CD14-positive monocyte (primary cell): ENCODE data around the gene RNASE7. TPM values are rescaled to one million over a fixed set of nuclear protein-coding genes. Genes with fewer than 3 reads are reported as not detected.

ENCODE experiments used
- DNase-seq, 3 donors: peaks; one replicate each; pipeline ENCODE4 v3.0.0-alpha.2; 2011 to 2022
- H2AFZ ChIP-seq: 2 replicates; pipeline ENCODE4 v1.6.0; 2012; ENCODE audit warnings: mild to moderate bottlenecking, low read depth, low read length, inconsistent platforms; ENCODE audit not compliant: insufficient read depth, poor library complexity, severe bottlenecking
- H3K27ac ChIP-seq, 2 donors: 1 replicate in 1 of 2; 2 replicates in 1 of 2; pipeline ENCODE4 v1.5.1; 2012 to 2013; ENCODE audit warnings: low read length in 2 of 2, control low read depth in 1 of 2, inconsistent platforms in 1 of 2, low read depth in 1 of 2, mild to moderate bottlenecking in 1 of 2
- H3K27me3 ChIP-seq, 2 donors: one replicate each; pipeline versions ENCODE4 v1.6.0 to v1.6.1; 2011 to 2013; ENCODE audit warnings: low read length in 2 of 2; ENCODE audit not compliant: control insufficient read depth in 2 of 2, insufficient read depth in 2 of 2
- H3K36me3 ChIP-seq, 2 donors: replicated peaks in 1 of 2; 1 replicate in 1 of 2; 2 replicates in 1 of 2; pipeline versions ENCODE4 v1.5.1 to v1.6.1; 2012 to 2013; ENCODE audit warnings: low read length in 2 of 2, control low read depth in 1 of 2, inconsistent platforms in 1 of 2, mild to moderate bottlenecking in 1 of 2; ENCODE audit not compliant: insufficient read depth in 2 of 2, control insufficient read depth in 1 of 2
- H3K4me1 ChIP-seq, 2 donors: 1 replicate in 1 of 2; 2 replicates in 1 of 2; pipeline versions ENCODE4 v1.5.1 to v1.6.1; 2012 to 2013; ENCODE audit warnings: low read length in 2 of 2, control low read depth in 1 of 2, inconsistent platforms in 1 of 2, mild to moderate bottlenecking in 1 of 2, moderate library complexity in 1 of 2; ENCODE audit not compliant: insufficient read depth in 2 of 2, control insufficient read depth in 1 of 2
- H3K4me2 ChIP-seq: replicated peaks from 2 replicates; pipeline ENCODE3; 2012; ENCODE audit warnings: low read length, moderate library complexity, mild to moderate bottlenecking; ENCODE audit not compliant: poor library complexity, severe bottlenecking; ENCODE audit errors: extremely low read depth
- H3K4me3 ChIP-seq, 3 experiments: fragments of 200-600 bp in 1 of 3; sonication (generic) in 1 of 3; replicated peaks in 1 of 3; 1 replicate in 2 of 3; 2 replicates in 1 of 3; pipeline ENCODE4 v1.5.1; 2011 to 2013; ENCODE audit warnings: low read length in 3 of 3, mild to moderate bottlenecking in 3 of 3, control low read depth in 2 of 3, low read depth in 2 of 3, inconsistent platforms in 1 of 3, moderate library complexity in 1 of 3
- H3K79me2 ChIP-seq: 2 replicates; pipeline ENCODE4 v1.6.0; 2012; ENCODE audit warnings: mild to moderate bottlenecking, control low read depth, inconsistent platforms, low read length, moderate library complexity; ENCODE audit not compliant: insufficient read depth
- H3K9ac ChIP-seq: 2 replicates; pipeline ENCODE4 v1.6.0; 2017; ENCODE audit warnings: low read length, mild to moderate bottlenecking; ENCODE audit not compliant: insufficient read depth, poor library complexity, severe bottlenecking
- H3K9me3 ChIP-seq, 2 donors: replicated peaks in 1 of 2; 1 replicate in 1 of 2; 2 replicates in 1 of 2; pipeline versions ENCODE4 v1.5.1 to v1.6.1; 2012 to 2013; ENCODE audit warnings: low read length in 2 of 2, control low read depth in 1 of 2; ENCODE audit not compliant: control insufficient read depth in 1 of 2, insufficient read depth in 1 of 2
- H4K20me1 ChIP-seq: 2 replicates; pipeline ENCODE4 v1.6.0; 2012; ENCODE audit warnings: mild to moderate bottlenecking, low read length, control low read depth, moderate library complexity; ENCODE audit not compliant: insufficient read depth
- H3K27ac Mint-ChIP-seq, 7 donors: one replicate each; pipeline ENCODE4 v1.8.0; 2020; ENCODE audit warnings: mild to moderate bottlenecking in 7 of 7, mixed read lengths in 7 of 7, moderate library complexity in 6 of 7, inconsistent platforms in 2 of 7
- H3K27me3 Mint-ChIP-seq, 3 donors: one replicate each; pipeline ENCODE4 v1.8.0; 2021 to 2022; ENCODE audit warnings: low read depth in 3 of 3, mild to moderate bottlenecking in 3 of 3, mixed read lengths in 3 of 3, moderate library complexity in 3 of 3, inconsistent platforms in 1 of 3
- H3K36me3 Mint-ChIP-seq, 2 donors: one replicate each; pipeline ENCODE4 v1.8.0; 2020; ENCODE audit warnings: mixed read lengths in 2 of 2, inconsistent platforms in 1 of 2, mild to moderate bottlenecking in 1 of 2
- H3K4me1 Mint-ChIP-seq: one replicate; pipeline ENCODE4 v1.8.0; 2020; ENCODE audit warnings: mild to moderate bottlenecking, mixed read lengths
- H3K4me3 Mint-ChIP-seq, 2 donors: one replicate each; pipeline ENCODE4 v1.8.0; 2020; ENCODE audit warnings: mild to moderate bottlenecking in 2 of 2, mixed read lengths in 2 of 2, moderate library complexity in 1 of 2
- H3K9me3 Mint-ChIP-seq, 7 donors: one replicate each; pipeline ENCODE4 v1.8.0; 2020 to 2022; ENCODE audit warnings: mixed read lengths in 7 of 7, mild to moderate bottlenecking in 6 of 7, moderate library complexity in 6 of 7, inconsistent platforms in 2 of 7
- WGBS: methylation state at CpG from one replicate; pipeline ENCODE4 v1.1.5; 2013; ENCODE audit warnings: missing lambda C conversion rate; ENCODE audit not compliant: insufficient coverage; 5-methylcytosine and 5-hydroxymethylcytosine counted together
- intact Hi-C, 2 donors: fragments of 100-400 bp; cut with micrococcal nuclease; formaldehyde crosslinking; loops; one replicate each; pipeline versions ENCODE4 v1.15.0 to v1.15.1; 2023
- polyA plus RNA-seq, 3 donors: library from polyadenylated mRNA; depleted of rRNA in 1 of 3; unstranded in 2 of 3; stranded (reverse) in 1 of 3; fragments of 300-500 nt in 2 of 3; fragments of >200 nt in 1 of 3; fragmentation: Illumina TruSeq in 2 of 3; gene quantifications; 1 replicate in 2 of 3; 2 replicates in 1 of 3; pipeline ENCODE4 v1.2.3, GENCODE V29; 2012 to 2021
- TF ChIP-seq, protein P1 (sequence below): fragments of 200-600 bp; IDR thresholded peaks from one replicate; pipeline ENCODE4 v1.8.0; 2022; ENCODE audit warnings: antibody characterized with exemption, mild to moderate bottlenecking

Gene RNASE7
- polyA plus RNA-seq, 3 donors: not detected

DNA sequence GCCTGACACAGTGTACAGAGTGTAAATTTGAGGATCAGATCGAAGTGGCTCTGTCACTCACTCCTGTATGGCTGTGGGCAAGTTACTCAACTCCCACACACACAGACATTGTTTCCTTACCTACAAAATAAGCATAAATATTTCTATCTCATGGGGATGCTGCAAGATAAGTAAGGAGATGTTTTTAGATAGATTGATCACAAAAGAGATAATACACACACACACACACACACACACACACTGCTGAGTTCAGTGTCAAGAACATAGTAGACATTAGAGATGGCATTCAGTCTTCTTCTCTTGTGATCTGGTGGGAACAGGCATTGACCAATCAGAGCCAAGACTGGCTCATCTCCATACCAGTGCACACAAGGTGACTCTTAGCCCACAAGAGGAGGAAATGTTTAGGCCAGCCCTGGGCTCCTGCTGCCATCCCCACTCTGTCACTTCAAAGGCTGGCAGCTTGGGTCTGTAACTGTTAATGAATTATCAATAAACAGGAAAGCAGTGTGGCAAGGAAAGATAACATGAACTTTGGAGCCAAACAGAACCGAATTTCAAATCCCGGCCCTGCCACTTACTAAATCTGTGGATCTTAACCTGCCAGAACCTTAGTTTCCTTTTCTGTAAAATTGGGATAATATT, 12.1 kb downstream of the RNASE7 start:
- H3K4me3 ChIP-seq: no peak overlapping the region
- H2AFZ ChIP-seq: no peak overlapping the region
- TF ChIP-seq, protein P1, sequence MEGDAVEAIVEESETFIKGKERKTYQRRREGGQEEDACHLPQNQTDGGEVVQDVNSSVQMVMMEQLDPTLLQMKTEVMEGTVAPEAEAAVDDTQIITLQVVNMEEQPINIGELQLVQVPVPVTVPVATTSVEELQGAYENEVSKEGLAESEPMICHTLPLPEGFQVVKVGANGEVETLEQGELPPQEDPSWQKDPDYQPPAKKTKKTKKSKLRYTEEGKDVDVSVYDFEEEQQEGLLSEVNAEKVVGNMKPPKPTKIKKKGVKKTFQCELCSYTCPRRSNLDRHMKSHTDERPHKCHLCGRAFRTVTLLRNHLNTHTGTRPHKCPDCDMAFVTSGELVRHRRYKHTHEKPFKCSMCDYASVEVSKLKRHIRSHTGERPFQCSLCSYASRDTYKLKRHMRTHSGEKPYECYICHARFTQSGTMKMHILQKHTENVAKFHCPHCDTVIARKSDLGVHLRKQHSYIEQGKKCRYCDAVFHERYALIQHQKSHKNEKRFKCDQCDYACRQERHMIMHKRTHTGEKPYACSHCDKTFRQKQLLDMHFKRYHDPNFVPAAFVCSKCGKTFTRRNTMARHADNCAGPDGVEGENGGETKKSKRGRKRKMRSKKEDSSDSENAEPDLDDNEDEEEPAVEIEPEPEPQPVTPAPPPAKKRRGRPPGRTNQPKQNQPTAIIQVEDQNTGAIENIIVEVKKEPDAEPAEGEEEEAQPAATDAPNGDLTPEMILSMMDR: no peak
- no peak overlapping the region for H3K9ac ChIP-seq
- no peaks in the 10 kb centered on the region for H4K20me1 ChIP-seq
- H3K9me3 Mint-ChIP-seq: no peaks in the 10 kb centered on the region
- no peak overlapping the region for H3K27ac ChIP-seq
- intact Hi-C loops: no loop called here
- H3K9me3 ChIP-seq: no peaks in the 10 kb centered on the region
- no peaks in the 10 kb centered on the region for H3K36me3 ChIP-seq
- peaks cover 0 to 9% of the 10 kb centered on the region in 2 donors for H3K27me3 ChIP-seq
- H3K36me3 Mint-ChIP-seq: no peaks in the 10 kb centered on the region
- H3K79me2 ChIP-seq: no peaks in the 10 kb centered on the region
- H3K4me1 ChIP-seq: peaks cover 0 to 9% of the 10 kb centered on the region in 2 donors
- no CpG with 5 or more reads among the region's 3 CpGs for WGBS
- no peak overlapping the region for H3K4me2 ChIP-seq
- H3K4me3 Mint-ChIP-seq: no peak overlapping the region
- H3K4me1 Mint-ChIP-seq: peaks cover 3% of the 10 kb centered on the region
- no peak for DNase-seq
- peaks cover 4 to 9% (median 6%) of the 10 kb centered on the region in 3 donors for H3K27me3 Mint-ChIP-seq
- no peak overlapping the region for H3K27ac Mint-ChIP-seq

- Histone ChIP-seq H3K27me3 (peaks cover 0 to 6% of the 10 kb centered on the region in 2 donors), H2AFZ (no peak overlapping the region), H3K9ac (no peak overlapping the region), H3K4me2 (no peak overlapping the region), H3K79me2 (no peaks in the 10 kb centered on the region), H3K9me3 (no peaks in the 10 kb centered on the region), H3K27ac (no peak overlapping the region), H4K20me1 (no peaks in the 10 kb centered on the region), H3K4me1 (peaks cover 0 to 9% of the 10 kb centered on the region in 2 donors), H3K36me3 (no peaks in the 10 kb centered on the region), H3K4me3 (no peak overlapping the region)
- Mint-ChIP-seq H3K27ac (no peak overlapping the region), H3K9me3 (no peaks in the 10 kb centered on the region), H3K4me3 (no peak overlapping the region), H3K36me3 (no peaks in the 10 kb centered on the region), H3K27me3 (peaks cover 2 to 6% (median 5%) of the 10 kb centered on the region in 3 donors), H3K4me1 (peaks cover 3% of the 10 kb centered on the region)
- no CpG with 5 or more reads among the region's 4 CpGs for WGBS
- TF ChIP-seq, protein P1: no peak
- no peak for DNase-seq
- intact Hi-C loops: loop anchor here in 1 of 2 donors (5.0 kb wide), 1 partner anchor 37 kb away; no protein-coding TSS in a partner anchor
Measured at GRCh38 chr14:21054768-21055145, 12.6 kb downstream of the RNASE7 start.
